CD14-positive monocyte (primary cell): Measurements from ENCODE around the gene GGT7. TPM values are rescaled to one million over a fixed set of nuclear protein-coding genes. Genes with fewer than 3 reads are reported as not detected.
"Not testable (repeated sequence)": the region's sequence is repeated elsewhere in the genome, so short reads cannot be mapped to it uniquely, and the experiment has no call there.

Source experiments
- DNase-seq, 3 donors: peaks; one replicate each; pipeline ENCODE4 v3.0.0-alpha.2; 2011 to 2022
- H2AFZ ChIP-seq: 2 replicates; pipeline ENCODE4 v1.6.0; 2012; ENCODE audit warnings: mild to moderate bottlenecking, low read depth, low read length, inconsistent platforms; ENCODE audit not compliant: insufficient read depth, poor library complexity, severe bottlenecking
- H3K27ac ChIP-seq, 2 donors: 1 replicate in 1 of 2; 2 replicates in 1 of 2; pipeline ENCODE4 v1.5.1; 2012 to 2013; ENCODE audit warnings: low read length in 2 of 2, control low read depth in 1 of 2, inconsistent platforms in 1 of 2, low read depth in 1 of 2, mild to moderate bottlenecking in 1 of 2
- H3K27me3 ChIP-seq, 2 donors: one replicate each; pipeline versions ENCODE4 v1.6.0 to v1.6.1; 2011 to 2013; ENCODE audit warnings: low read length in 2 of 2; ENCODE audit not compliant: control insufficient read depth in 2 of 2, insufficient read depth in 2 of 2
- H3K36me3 ChIP-seq, 2 donors: replicated peaks in 1 of 2; 1 replicate in 1 of 2; 2 replicates in 1 of 2; pipeline versions ENCODE4 v1.5.1 to v1.6.1; 2012 to 2013; ENCODE audit warnings: low read length in 2 of 2, control low read depth in 1 of 2, inconsistent platforms in 1 of 2, mild to moderate bottlenecking in 1 of 2; ENCODE audit not compliant: insufficient read depth in 2 of 2, control insufficient read depth in 1 of 2
- H3K4me1 ChIP-seq, 2 donors: 1 replicate in 1 of 2; 2 replicates in 1 of 2; pipeline versions ENCODE4 v1.5.1 to v1.6.1; 2012 to 2013; ENCODE audit warnings: low read length in 2 of 2, control low read depth in 1 of 2, inconsistent platforms in 1 of 2, mild to moderate bottlenecking in 1 of 2, moderate library complexity in 1 of 2; ENCODE audit not compliant: insufficient read depth in 2 of 2, control insufficient read depth in 1 of 2
- H3K4me2 ChIP-seq: replicated peaks from 2 replicates; pipeline ENCODE3; 2012; ENCODE audit warnings: low read length, moderate library complexity, mild to moderate bottlenecking; ENCODE audit not compliant: poor library complexity, severe bottlenecking; ENCODE audit errors: extremely low read depth
- H3K4me3 ChIP-seq, 3 experiments: fragments of 200-600 bp in 1 of 3; sonication (generic) in 1 of 3; replicated peaks in 1 of 3; 1 replicate in 2 of 3; 2 replicates in 1 of 3; pipeline ENCODE4 v1.5.1; 2011 to 2013; ENCODE audit warnings: low read length in 3 of 3, mild to moderate bottlenecking in 3 of 3, control low read depth in 2 of 3, low read depth in 2 of 3, inconsistent platforms in 1 of 3, moderate library complexity in 1 of 3
- H3K79me2 ChIP-seq: 2 replicates; pipeline ENCODE4 v1.6.0; 2012; ENCODE audit warnings: mild to moderate bottlenecking, control low read depth, inconsistent platforms, low read length, moderate library complexity; ENCODE audit not compliant: insufficient read depth
- H3K9ac ChIP-seq: 2 replicates; pipeline ENCODE4 v1.6.0; 2017; ENCODE audit warnings: low read length, mild to moderate bottlenecking; ENCODE audit not compliant: insufficient read depth, poor library complexity, severe bottlenecking
- H3K9me3 ChIP-seq, 2 donors: replicated peaks in 1 of 2; 1 replicate in 1 of 2; 2 replicates in 1 of 2; pipeline versions ENCODE4 v1.5.1 to v1.6.1; 2012 to 2013; ENCODE audit warnings: low read length in 2 of 2, control low read depth in 1 of 2; ENCODE audit not compliant: control insufficient read depth in 1 of 2, insufficient read depth in 1 of 2
- H4K20me1 ChIP-seq: 2 replicates; pipeline ENCODE4 v1.6.0; 2012; ENCODE audit warnings: mild to moderate bottlenecking, low read length, control low read depth, moderate library complexity; ENCODE audit not compliant: insufficient read depth
- H3K27ac Mint-ChIP-seq, 7 donors: one replicate each; pipeline ENCODE4 v1.8.0; 2020; ENCODE audit warnings: mild to moderate bottlenecking in 7 of 7, mixed read lengths in 7 of 7, moderate library complexity in 6 of 7, inconsistent platforms in 2 of 7
- H3K27me3 Mint-ChIP-seq, 3 donors: one replicate each; pipeline ENCODE4 v1.8.0; 2021 to 2022; ENCODE audit warnings: low read depth in 3 of 3, mild to moderate bottlenecking in 3 of 3, mixed read lengths in 3 of 3, moderate library complexity in 3 of 3, inconsistent platforms in 1 of 3
- H3K36me3 Mint-ChIP-seq, 2 donors: one replicate each; pipeline ENCODE4 v1.8.0; 2020; ENCODE audit warnings: mixed read lengths in 2 of 2, inconsistent platforms in 1 of 2, mild to moderate bottlenecking in 1 of 2
- H3K4me1 Mint-ChIP-seq: one replicate; pipeline ENCODE4 v1.8.0; 2020; ENCODE audit warnings: mild to moderate bottlenecking, mixed read lengths
- H3K4me3 Mint-ChIP-seq, 2 donors: one replicate each; pipeline ENCODE4 v1.8.0; 2020; ENCODE audit warnings: mild to moderate bottlenecking in 2 of 2, mixed read lengths in 2 of 2, moderate library complexity in 1 of 2
- H3K9me3 Mint-ChIP-seq, 7 donors: one replicate each; pipeline ENCODE4 v1.8.0; 2020 to 2022; ENCODE audit warnings: mixed read lengths in 7 of 7, mild to moderate bottlenecking in 6 of 7, moderate library complexity in 6 of 7, inconsistent platforms in 2 of 7
- WGBS: methylation state at CpG from one replicate; pipeline ENCODE4 v1.1.5; 2013; ENCODE audit warnings: missing lambda C conversion rate; ENCODE audit not compliant: insufficient coverage; 5-methylcytosine and 5-hydroxymethylcytosine counted together
- intact Hi-C, 2 donors: fragments of 100-400 bp; cut with micrococcal nuclease; formaldehyde crosslinking; loops; one replicate each; pipeline versions ENCODE4 v1.15.0 to v1.15.1; 2023
- polyA plus RNA-seq, 3 donors: library from polyadenylated mRNA; depleted of rRNA in 1 of 3; unstranded in 2 of 3; stranded (reverse) in 1 of 3; fragments of 300-500 nt in 2 of 3; fragments of >200 nt in 1 of 3; fragmentation: Illumina TruSeq in 2 of 3; gene quantifications; 1 replicate in 2 of 3; 2 replicates in 1 of 3; pipeline ENCODE4 v1.2.3, GENCODE V29; 2012 to 2021
- TF ChIP-seq, protein P1 (sequence below): fragments of 200-600 bp; IDR thresholded peaks from one replicate; pipeline ENCODE4 v1.8.0; 2022; ENCODE audit warnings: antibody characterized with exemption, mild to moderate bottlenecking

Gene GGT7
- polyA plus RNA-seq, 3 donors, result 2.1 to 10.3 (median 2.4) TPM

DNA sequence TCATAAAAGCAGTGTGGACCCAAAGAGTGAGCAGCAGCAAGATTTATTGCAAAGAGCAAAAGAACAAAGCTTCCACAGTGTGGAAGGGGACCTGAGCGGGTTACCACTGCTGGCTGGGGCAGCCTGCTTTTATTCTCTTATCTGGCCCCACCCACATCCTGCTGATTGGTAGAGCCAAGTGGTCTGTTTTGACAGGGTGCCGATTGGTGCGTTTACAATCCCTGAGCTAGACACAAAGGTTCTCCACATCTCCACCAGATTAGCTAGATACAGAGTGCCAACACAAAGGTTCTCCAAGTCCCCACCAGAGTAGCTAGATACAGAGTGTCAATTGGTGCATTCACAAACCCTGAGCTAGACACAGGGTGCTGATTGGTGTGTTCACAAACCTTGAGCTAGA, 25.5 kb upstream of the GGT7 start:
- H3K4me3 ChIP-seq, H3K4me2 ChIP-seq, H3K9me3 ChIP-seq, H2AFZ ChIP-seq, H3K9me3 Mint-ChIP-seq, H3K27me3 Mint-ChIP-seq, intact Hi-C loops, H3K4me3 Mint-ChIP-seq, H4K20me1 ChIP-seq, H3K27ac ChIP-seq, DNase-seq, H3K27me3 ChIP-seq, H3K9ac ChIP-seq: not testable (repeated sequence)
- Mint-ChIP-seq H3K4me1 (peaks cover 21% of the 10 kb centered on the region), H3K36me3 (peaks cover 30 to 44% of the 10 kb centered on the region in 2 donors), H3K27ac (peak overlapping the region in 2 of 7 donors; percentile 13 to 60)
- WGBS, result no CpG with 5 or more reads among the region's 3 CpGs
- peaks cover 0 to 17% of the 10 kb centered on the region in 2 donors for H3K36me3 ChIP-seq
- peaks cover 27% of the 10 kb centered on the region for H3K79me2 ChIP-seq
- peaks cover 13 to 17% of the 10 kb centered on the region in 2 donors for H3K4me1 ChIP-seq

DNA sequence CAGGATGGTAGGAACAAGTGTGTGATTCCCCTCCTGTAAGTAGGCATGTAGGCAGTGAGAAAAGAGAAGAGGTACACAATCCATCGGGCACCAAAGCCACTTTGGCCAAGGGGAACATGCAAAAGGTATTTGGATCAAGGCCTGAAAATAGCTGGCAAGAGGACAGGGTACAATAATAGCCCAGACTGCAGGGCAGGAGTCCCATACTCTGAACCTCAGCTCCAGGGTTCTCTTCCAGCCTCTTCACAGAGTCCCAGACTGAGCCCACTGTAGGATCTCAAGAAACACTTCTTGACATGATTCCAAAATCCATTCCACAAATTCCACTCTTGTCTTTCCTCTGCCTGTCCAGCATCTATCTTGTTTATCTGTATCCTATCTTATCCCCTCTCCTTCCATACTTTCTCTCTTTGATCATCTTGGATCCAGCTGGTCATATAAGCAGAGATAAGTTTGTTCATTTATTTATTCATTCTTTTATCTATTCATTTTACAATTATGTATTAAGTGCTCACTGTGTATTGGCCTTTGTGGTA, 23.5 kb upstream of the GGT7 start:
- peak overlapping the region in 2 of 7 donors; percentile 7 to 38 for H3K27ac Mint-ChIP-seq
- H3K27ac ChIP-seq, result no peak overlapping the region
- H2AFZ ChIP-seq, result no peak overlapping the region
- no peak overlapping the region for H3K4me2 ChIP-seq
- no peak overlapping the region for H3K4me3 Mint-ChIP-seq
- peaks cover 0 to 8% of the 10 kb centered on the region in 2 donors for H3K36me3 ChIP-seq
- H3K79me2 ChIP-seq, result peaks cover 44% of the 10 kb centered on the region
- no peak overlapping the region for H3K9ac ChIP-seq
- no peak overlapping the region for H3K4me3 ChIP-seq
- H3K9me3 Mint-ChIP-seq, result peaks cover 0 to 2% (median 0%) of the 10 kb centered on the region in 7 donors
- no peak for DNase-seq
- peaks cover 18 to 33% of the 10 kb centered on the region in 2 donors for H3K36me3 Mint-ChIP-seq
- H3K4me1 Mint-ChIP-seq, result peaks cover 39% of the 10 kb centered on the region
- peaks cover 0 to 3% (median 0%) of the 10 kb centered on the region in 3 donors for H3K27me3 Mint-ChIP-seq
- no CpG with 5 or more reads among the region's 1 CpG for WGBS
- TF ChIP-seq, protein P1, sequence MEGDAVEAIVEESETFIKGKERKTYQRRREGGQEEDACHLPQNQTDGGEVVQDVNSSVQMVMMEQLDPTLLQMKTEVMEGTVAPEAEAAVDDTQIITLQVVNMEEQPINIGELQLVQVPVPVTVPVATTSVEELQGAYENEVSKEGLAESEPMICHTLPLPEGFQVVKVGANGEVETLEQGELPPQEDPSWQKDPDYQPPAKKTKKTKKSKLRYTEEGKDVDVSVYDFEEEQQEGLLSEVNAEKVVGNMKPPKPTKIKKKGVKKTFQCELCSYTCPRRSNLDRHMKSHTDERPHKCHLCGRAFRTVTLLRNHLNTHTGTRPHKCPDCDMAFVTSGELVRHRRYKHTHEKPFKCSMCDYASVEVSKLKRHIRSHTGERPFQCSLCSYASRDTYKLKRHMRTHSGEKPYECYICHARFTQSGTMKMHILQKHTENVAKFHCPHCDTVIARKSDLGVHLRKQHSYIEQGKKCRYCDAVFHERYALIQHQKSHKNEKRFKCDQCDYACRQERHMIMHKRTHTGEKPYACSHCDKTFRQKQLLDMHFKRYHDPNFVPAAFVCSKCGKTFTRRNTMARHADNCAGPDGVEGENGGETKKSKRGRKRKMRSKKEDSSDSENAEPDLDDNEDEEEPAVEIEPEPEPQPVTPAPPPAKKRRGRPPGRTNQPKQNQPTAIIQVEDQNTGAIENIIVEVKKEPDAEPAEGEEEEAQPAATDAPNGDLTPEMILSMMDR, result no peak
- H3K4me1 ChIP-seq, result peaks cover 32 to 37% of the 10 kb centered on the region in 2 donors
- H3K9me3 ChIP-seq, result no peaks in the 10 kb centered on the region
- intact Hi-C loops, result no loop called here
- no peaks in the 10 kb centered on the region for H4K20me1 ChIP-seq
- H3K27me3 ChIP-seq, result no peaks in the 10 kb centered on the region
